IMR-90 (cell line): ENCODE measurements around the gene RASL10B. TPM values are rescaled to one million over a fixed set of nuclear protein-coding genes. Genes with fewer than 3 reads are reported as not detected.
A peak's percentile ranks its signal among the peaks of the same experiment; 100 is the strongest.

Experiments
- ATAC-seq: fragments of 200-7000 bp; cut with Tn5 transposase; 2 replicates; pipeline ENCODE4 v1.9.1; 2020; ENCODE audit warnings: low read depth, mild to moderate bottlenecking, moderate library complexity
- BruUV-seq: library from RNA; stranded (reverse); fragments of 400-500 nt; replicated peaks from 2 replicates; lab custom pipeline; 2021; lab: Mats Ljungman, UMichigan
- CTCF ChIA-PET: fragments of 300-600 bp; formaldehyde crosslinking; extraction: SDS; loops from one replicate; lab custom pipeline; 2021; ENCODE audit warnings: antibody characterized with exemption; lab: Yijun Ruan, JAX
- POLR2A ChIA-PET: fragments of 300-600 bp; sonication (Branson Sonifier 250); formaldehyde crosslinking; loops from one replicate; lab custom pipeline; 2022; ENCODE audit warnings: antibody characterized with exemption; ENCODE audit not compliant: unreplicated experiment; lab: Charles Lee
- DNase-seq: peaks from one replicate; pipeline ENCODE4 v3.0.0; 2013
- H2AFZ ChIP-seq: replicated peaks from 2 replicates; pipeline ENCODE3; 2013; ENCODE audit warnings: low read length, mild to moderate bottlenecking; ENCODE audit not compliant: poor library complexity
- H2AK5ac ChIP-seq: 2 replicates; pipeline ENCODE4 v1.6.1; 2013; ENCODE audit warnings: low read depth, low read length, inconsistent platforms
- H2AK9ac ChIP-seq: replicated peaks from 2 replicates; pipeline ENCODE3; 2013; ENCODE audit warnings: mild to moderate bottlenecking, low read depth, low read length, moderate library complexity; ENCODE audit not compliant: poor library complexity
- H2BK120ac ChIP-seq: 2 replicates; pipeline ENCODE4 v1.6.1; 2013; ENCODE audit warnings: low read depth, low read length, inconsistent platforms
- H2BK15ac ChIP-seq: 3 replicates; pipeline ENCODE4 v1.6.1; 2013; ENCODE audit warnings: low read depth, low read length, inconsistent platforms
- H2BK20ac ChIP-seq: 2 replicates; pipeline ENCODE4 v1.6.1; 2013; ENCODE audit warnings: low read depth, mild to moderate bottlenecking, inconsistent platforms, low read length, moderate library complexity
- H2BK5ac ChIP-seq: 2 replicates; pipeline ENCODE4 v1.6.1; 2013; ENCODE audit warnings: mild to moderate bottlenecking, low read depth, low read length, inconsistent platforms; ENCODE audit not compliant: poor library complexity, severe bottlenecking
- H3K14ac ChIP-seq: replicated peaks from 2 replicates; pipeline ENCODE4 v1.6.1; 2013; ENCODE audit warnings: low read depth, low read length, inconsistent platforms
- H3K18ac ChIP-seq: 2 replicates; pipeline ENCODE4 v1.6.1; 2013; ENCODE audit warnings: low read depth, low read length, control low read depth
- H3K23ac ChIP-seq: 2 replicates; pipeline ENCODE4 v1.6.1; 2013; ENCODE audit warnings: low read depth, low read length, inconsistent platforms
- H3K27ac ChIP-seq: 2 replicates; pipeline ENCODE4 v1.5.1; 2013; ENCODE audit warnings: mild to moderate bottlenecking, control low read depth, low read length; ENCODE audit not compliant: insufficient read depth
- H3K27me3 ChIP-seq: 2 replicates; pipeline ENCODE4 v1.6.1; 2013; ENCODE audit warnings: low read length; ENCODE audit not compliant: control insufficient read depth, insufficient read depth
- H3K36me3 ChIP-seq: 2 replicates; pipeline ENCODE4 v1.6.1; 2013; ENCODE audit warnings: low read length, mixed read lengths; ENCODE audit not compliant: control insufficient read depth, insufficient read depth
- H3K4ac ChIP-seq: 2 replicates; pipeline ENCODE4 v1.6.1; 2013; ENCODE audit warnings: low read depth, low read length, inconsistent platforms
- H3K4me1 ChIP-seq: 2 replicates; pipeline ENCODE4 v1.6.1; 2013; ENCODE audit warnings: low read length, mixed read lengths; ENCODE audit not compliant: control insufficient read depth, insufficient read depth
- H3K4me2 ChIP-seq: 2 replicates; pipeline ENCODE4 v1.6.1; 2013; ENCODE audit warnings: low read depth, mild to moderate bottlenecking, control low read depth, low read length, moderate library complexity
- H3K4me3 ChIP-seq: 2 replicates; pipeline ENCODE4 v1.5.1; 2013; ENCODE audit warnings: low read depth, mild to moderate bottlenecking, control low read depth, low read length, moderate library complexity; ENCODE audit not compliant: insufficient read depth
- H3K56ac ChIP-seq: 2 replicates; pipeline ENCODE4 v1.6.1; 2013; ENCODE audit warnings: low read length, inconsistent platforms; ENCODE audit not compliant: insufficient read depth; ENCODE audit errors: extremely low read depth
- H3K79me1 ChIP-seq, 2 experiments: 2 replicates each; pipeline ENCODE4 v1.6.1; 2013; ENCODE audit warnings: low read length in 2 of 2, inconsistent platforms in 1 of 2, low read depth in 1 of 2
- H3K9ac ChIP-seq: 2 replicates; pipeline ENCODE4 v1.6.1; 2013; ENCODE audit warnings: low read depth, low read length, control low read depth
- H3K9me1 ChIP-seq: 2 replicates; pipeline ENCODE4 v1.6.1; 2013; ENCODE audit warnings: low read length, inconsistent platforms; ENCODE audit not compliant: insufficient read depth
- H3K9me3 ChIP-seq: 2 replicates; pipeline ENCODE4 v1.6.1; 2013; ENCODE audit warnings: low read length; ENCODE audit not compliant: control insufficient read depth, insufficient read depth
- H4K20me1 ChIP-seq: 2 replicates; pipeline ENCODE4 v1.6.1; 2013; ENCODE audit warnings: low read length, inconsistent platforms; ENCODE audit not compliant: insufficient read depth
- H4K5ac ChIP-seq: 2 replicates; pipeline ENCODE4 v1.6.1; 2013; ENCODE audit warnings: mild to moderate bottlenecking, low read depth, low read length, control low read depth
- H4K8ac ChIP-seq, 2 experiments: 2 replicates each; pipeline ENCODE4 v1.6.1; 2013; ENCODE audit warnings: low read depth in 2 of 2, low read length in 2 of 2, control low read depth in 1 of 2, inconsistent platforms in 1 of 2
- H4K91ac ChIP-seq: 2 replicates; pipeline ENCODE4 v1.6.1; 2013; ENCODE audit warnings: low read depth, low read length, inconsistent platforms; ENCODE audit not compliant: insufficient read depth
- BHLHE40 ChIP-seq: fragments of 150-350 bp; IDR thresholded peaks from 2 replicates; pipeline ENCODE4 v1.6.1; 2016; ENCODE audit warnings: mild to moderate bottlenecking, low read depth, low read length
- CEBPB ChIP-seq: IDR thresholded peaks from 2 replicates; pipeline ENCODE4 v1.6.1; 2012; ENCODE audit warnings: low read depth, low read length, improper control_type of control experiment
- FOS ChIP-seq: fragments of 150-350 bp; IDR thresholded peaks from 2 replicates; pipeline ENCODE4 v1.6.1; 2016; ENCODE audit warnings: low read depth, low read length
- MAFK ChIP-seq: IDR thresholded peaks from 2 replicates; pipeline ENCODE4 v1.6.1; 2012; ENCODE audit warnings: low read depth, low read length, improper control_type of control experiment
- MXI1 ChIP-seq: IDR thresholded peaks from 2 replicates; pipeline ENCODE4 v1.6.1; 2012; ENCODE audit warnings: low read depth, mild to moderate bottlenecking, low read length, moderate library complexity, borderline replicate concordance
- RAD21 ChIP-seq: IDR thresholded peaks from 2 replicates; pipeline ENCODE4 v1.6.1; 2012; ENCODE audit warnings: low read length, improper control_type of control experiment
- WGBS, 2 experiments: methylation state at CpG; one replicate each; pipeline versions ENCODE4 v1.1.5 to v1.1.7; 2013; ENCODE audit warnings: missing lambda C conversion rate in 2 of 2; ENCODE audit not compliant: insufficient read length in 1 of 2; ENCODE audit errors: extremely low coverage in 2 of 2; 5-methylcytosine and 5-hydroxymethylcytosine counted together
- dilution Hi-C: fragments of 300-500 bp; cut with HindIII; formaldehyde crosslinking; loops from one replicate; pipeline ENCODE4 v1.14.3; 2018; ENCODE audit warnings: low sequenced_read_pairs; ENCODE audit not compliant: unreplicated experiment
- in situ Hi-C: fragments of 300-500 bp; cut with MboI; formaldehyde crosslinking; loops from 3 replicates; pipeline ENCODE4 v1.14.3; 2019; ENCODE audit warnings: low sequenced_read_pairs, inconsistent platforms, mixed read lengths
- intact Hi-C: fragments of 100-400 bp; cut with micrococcal nuclease; formaldehyde crosslinking; loops from 2 replicates; pipeline ENCODE4 v1.10.0; 2022
- polyA plus RNA-seq, 3 experiments: library from polyadenylated mRNA; depleted of rRNA; stranded (reverse); fragments of >200 nt; gene quantifications; 2 replicates each; pipeline ENCODE4 v1.2.3, GENCODE V29; 2012; ENCODE audit warnings: low replicate concordance in 1 of 3
- total RNA-seq: library from RNA; depleted of rRNA; stranded (reverse); fragments of >200 nt; gene quantifications from 2 replicates; pipeline ENCODE4 v1.2.3, GENCODE V29; 2012
- TF ChIP-seq, protein P1 (sequence below): fragments of 150-350 bp; IDR thresholded peaks from 2 replicates; pipeline ENCODE4 v1.6.1; 2017; ENCODE audit warnings: mild to moderate bottlenecking, antibody characterized with exemption, low read length, low read depth

Gene RASL10B
- total and polyA plus RNA-seq, 2 of the 4 experiments (the other 2 are of a cell fraction): 4.1 to 4.7 TPM

DNA sequence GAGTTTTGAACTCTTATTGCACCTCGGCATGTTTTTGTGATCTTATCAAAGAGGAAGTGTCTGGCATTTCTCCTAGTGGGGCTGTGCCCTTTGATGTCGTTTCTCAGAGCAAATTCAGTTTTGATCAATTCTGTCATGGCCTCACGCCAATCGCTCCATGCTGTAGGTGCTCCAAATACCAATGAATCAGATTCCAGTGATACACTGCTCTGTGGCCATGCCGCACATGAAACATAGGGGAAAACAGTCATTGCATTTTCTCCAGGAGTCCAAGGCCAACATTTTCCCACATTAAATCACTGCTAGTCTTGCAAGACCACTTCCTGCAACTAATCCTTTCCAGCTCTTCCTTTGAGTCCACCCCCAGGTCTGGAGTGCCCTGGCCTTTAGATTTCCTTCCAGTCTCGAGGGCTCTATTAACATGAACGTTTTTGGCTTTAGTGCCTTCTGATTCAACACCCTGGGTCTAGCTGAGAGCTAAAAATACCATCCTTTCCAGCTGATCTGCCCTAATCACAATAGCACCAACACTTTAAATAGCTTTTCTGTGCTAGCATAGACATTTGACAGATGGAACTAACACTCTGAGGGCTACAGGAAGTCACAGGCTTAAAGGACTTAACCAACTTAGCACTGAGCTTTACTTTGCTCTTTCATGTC, 18.2 kb upstream of the RASL10B start:
- Histone ChIP-seq H3K9ac (no peak overlapping the region), H2BK20ac (no peak overlapping the region), H3K9me1 (peaks cover 9% of the 10 kb centered on the region), H2BK5ac (no peak overlapping the region), H3K4me2 (peak overlapping the region; percentile 52; the same call in 1 of the 2 replicates), H3K27ac (no peak overlapping the region), H4K91ac (no peak overlapping the region), H4K8ac (no peak overlapping the region), H3K27me3 (no peaks in the 10 kb centered on the region), H4K5ac (no peak overlapping the region), H3K36me3 (peaks cover 19% of the 10 kb centered on the region), H2BK15ac (no peak overlapping the region), H3K18ac (no peak overlapping the region), H2AK9ac (peak overlapping the region; percentile 7), H3K23ac (peak overlapping the region; percentile 32; the same call in 1 of the 2 replicates), H3K79me1 (peaks cover 4 to 34% of the 10 kb centered on the region in 2 experiments; a peak in 3 of 4 replicates), H2AK5ac (no peak overlapping the region), H3K4me3 (no peak overlapping the region), H2AFZ (no peak overlapping the region), H3K4ac (no peak overlapping the region), H3K14ac (peak overlapping the region; percentile 8; the same call in 1 of the 2 replicates), H2BK120ac (no peak overlapping the region), H3K4me1 (peaks cover 7% of the 10 kb centered on the region), H3K9me3 (no peaks in the 10 kb centered on the region), H3K56ac (no peak overlapping the region), H4K20me1 (peaks cover 16% of the 10 kb centered on the region; the same call in 1 of the 2 replicates)
- no TSS peak for BruUV-seq
- ChIA-PET CTCF (interaction anchor here (1.1 kb wide), 1 partner anchor 400 kb away, joined by 3 read pairs; no protein-coding TSS in a partner anchor), POLR2A (interaction anchor here (0.7 kb wide), 1 partner anchor 135 kb away, joined by 3 read pairs; the partner anchor contains the start of gene PEX12)
- WGBS, 2 experiments: 10% methylated on average over 6 of the region's 7 CpGs; no CpG with 5 or more reads in 1 of the 2 experiments
- in situ Hi-C loops (no loop called here), dilution Hi-C loops (no loop called here), intact Hi-C loops (loop anchor here (5.0 kb wide), 1 partner anchor 36 kb away; no protein-coding TSS in a partner anchor)
- TF ChIP-seq FOS (0 out of 2 replicates have a peak, but pooled peaks have one; percentile 26), MXI1 (peak; percentile 28; the same call in 1 of the 2 replicates), MAFK (no peak), BHLHE40 (peak; percentile 71), CEBPB (peak; percentile 80), RAD21 (0 out of 2 replicates have a peak, but pooled peaks have one; percentile 0)
- TF ChIP-seq, protein P1, sequence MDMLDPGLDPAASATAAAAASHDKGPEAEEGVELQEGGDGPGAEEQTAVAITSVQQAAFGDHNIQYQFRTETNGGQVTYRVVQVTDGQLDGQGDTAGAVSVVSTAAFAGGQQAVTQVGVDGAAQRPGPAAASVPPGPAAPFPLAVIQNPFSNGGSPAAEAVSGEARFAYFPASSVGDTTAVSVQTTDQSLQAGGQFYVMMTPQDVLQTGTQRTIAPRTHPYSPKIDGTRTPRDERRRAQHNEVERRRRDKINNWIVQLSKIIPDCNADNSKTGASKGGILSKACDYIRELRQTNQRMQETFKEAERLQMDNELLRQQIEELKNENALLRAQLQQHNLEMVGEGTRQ: no peak
- peak; percentile 51 for ATAC-seq
- peak; percentile 94 for DNase-seq
